GM12878 (cell line): ENCODE data around the gene MAST4.

ENCODE experiments used
- CTCF ChIP-seq, 3 experiments: IDR thresholded peaks in 2 of 3; conservative IDR thresholded peaks in 1 of 3; 2 replicates each; pipeline ENCODE4 v1.5.1; 2011; ENCODE audit warnings: low read depth in 3 of 3, low read length in 3 of 3, mild to moderate bottlenecking in 3 of 3, control low read depth in 2 of 3, moderate library complexity in 2 of 3, inconsistent platforms in 1 of 3, mixed read lengths in 1 of 3; ENCODE audit not compliant: control insufficient read depth in 2 of 3, insufficient read depth in 1 of 3; ENCODE audit errors: extremely low read depth in 1 of 3
- POLR2A ChIP-seq: IDR thresholded peaks from 2 replicates; pipeline ENCODE4 v1.6.1; 2011; ENCODE audit warnings: low read depth, mild to moderate bottlenecking, low read length
- POLR2AphosphoS5 ChIP-seq: IDR thresholded peaks from 2 replicates; pipeline ENCODE4 v1.6.1; 2011; ENCODE audit warnings: mild to moderate bottlenecking, low read length, inconsistent platforms
- TAF1 ChIP-seq: IDR thresholded peaks from 2 replicates; pipeline ENCODE4 v1.6.1; 2011; ENCODE audit warnings: mild to moderate bottlenecking, low read depth, low read length, borderline replicate concordance
- YY1 ChIP-seq: IDR thresholded peaks from 2 replicates; pipeline ENCODE4 v1.6.1; 2011; ENCODE audit warnings: low read depth, mild to moderate bottlenecking, low read length

- TF ChIP-seq YY1 (no peak), POLR2AphosphoS5 (no peak), CTCF (IDR thresholded peaks at IDR 0.05 in 2 of 3, conservative IDR thresholded peaks at IDR 0.05 in 1 of 3; ENCODE audit: control insufficient read depth in 2 of 3, extremely low read depth in 1 of 3, insufficient read depth in 1 of 3, low read depth in 3 of 3, low read length in 3 of 3) (no peak), TAF1 (no peak), POLR2A (no peak)
Measured at GRCh38 chr5:67031057-67031443, 434.9 kb downstream of the MAST4 start.
